DOHH2 (cell line): Measurements from ENCODE around the gene TANC1.

ENCODE experiments used
- EZH2phosphoT487 ChIP-seq: fragments of 200-600 bp; sonication (generic); IDR thresholded peaks from 2 replicates; pipeline ENCODE4 v1.6.1; 2017; ENCODE audit warnings: borderline replicate concordance, mild to moderate bottlenecking, antibody characterized with exemption, low read length, moderate library complexity, mixed read lengths
- TF ChIP-seq, protein P1 (sequence below): fragments of 200-600 bp; sonication (generic); IDR thresholded peaks from one replicate; pipeline ENCODE4 v1.5.1; 2014; ENCODE audit warnings: antibody characterized with exemption, mild to moderate bottlenecking, low read depth, low read length; ENCODE audit not compliant: poor library complexity, severe bottlenecking

DNA sequence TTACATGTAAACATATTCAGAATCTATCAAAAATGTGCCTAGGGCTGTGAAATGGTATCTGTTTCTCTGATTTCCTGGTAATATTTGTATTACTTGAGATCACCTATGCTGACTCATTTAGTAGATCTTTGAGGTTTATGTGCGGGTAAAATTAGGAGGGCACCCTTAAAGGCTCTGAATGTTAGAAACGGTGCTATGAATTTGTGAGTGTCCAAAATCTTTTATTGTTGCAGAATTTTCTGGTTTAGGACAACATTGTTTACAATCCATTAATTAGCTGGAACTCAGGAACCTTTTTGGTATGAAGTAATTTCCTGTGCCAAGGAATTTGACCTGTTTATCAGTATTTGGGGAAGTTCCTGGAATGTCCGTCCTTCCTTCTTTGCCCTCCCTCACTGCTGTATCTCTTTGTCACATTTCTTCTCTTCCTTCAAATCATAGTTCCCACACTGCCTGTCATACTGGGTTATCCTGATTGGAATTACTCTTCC lies 130.5 kb downstream of the TANC1 start:
- TF ChIP-seq, protein P1, sequence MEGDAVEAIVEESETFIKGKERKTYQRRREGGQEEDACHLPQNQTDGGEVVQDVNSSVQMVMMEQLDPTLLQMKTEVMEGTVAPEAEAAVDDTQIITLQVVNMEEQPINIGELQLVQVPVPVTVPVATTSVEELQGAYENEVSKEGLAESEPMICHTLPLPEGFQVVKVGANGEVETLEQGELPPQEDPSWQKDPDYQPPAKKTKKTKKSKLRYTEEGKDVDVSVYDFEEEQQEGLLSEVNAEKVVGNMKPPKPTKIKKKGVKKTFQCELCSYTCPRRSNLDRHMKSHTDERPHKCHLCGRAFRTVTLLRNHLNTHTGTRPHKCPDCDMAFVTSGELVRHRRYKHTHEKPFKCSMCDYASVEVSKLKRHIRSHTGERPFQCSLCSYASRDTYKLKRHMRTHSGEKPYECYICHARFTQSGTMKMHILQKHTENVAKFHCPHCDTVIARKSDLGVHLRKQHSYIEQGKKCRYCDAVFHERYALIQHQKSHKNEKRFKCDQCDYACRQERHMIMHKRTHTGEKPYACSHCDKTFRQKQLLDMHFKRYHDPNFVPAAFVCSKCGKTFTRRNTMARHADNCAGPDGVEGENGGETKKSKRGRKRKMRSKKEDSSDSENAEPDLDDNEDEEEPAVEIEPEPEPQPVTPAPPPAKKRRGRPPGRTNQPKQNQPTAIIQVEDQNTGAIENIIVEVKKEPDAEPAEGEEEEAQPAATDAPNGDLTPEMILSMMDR = no peak
- no peak for TF ChIP-seq EZH2phosphoT487
